CD14-positive monocyte (primary cell): ENCODE results near the gene ABHD11. TPM values are rescaled to one million over a fixed set of nuclear protein-coding genes. Genes with fewer than 3 reads are reported as not detected.
A peak's percentile ranks its signal among the peaks of the same experiment; 100 is the strongest.

Experiments
- DNase-seq, 3 donors: peaks; one replicate each; pipeline ENCODE4 v3.0.0-alpha.2; 2011 to 2022
- H2AFZ ChIP-seq: 2 replicates; pipeline ENCODE4 v1.6.0; 2012; ENCODE audit warnings: mild to moderate bottlenecking, low read depth, low read length, inconsistent platforms; ENCODE audit not compliant: insufficient read depth, poor library complexity, severe bottlenecking
- H3K27ac ChIP-seq, 2 donors: 1 replicate in 1 of 2; 2 replicates in 1 of 2; pipeline ENCODE4 v1.5.1; 2012 to 2013; ENCODE audit warnings: low read length in 2 of 2, control low read depth in 1 of 2, inconsistent platforms in 1 of 2, low read depth in 1 of 2, mild to moderate bottlenecking in 1 of 2
- H3K27me3 ChIP-seq, 2 donors: one replicate each; pipeline versions ENCODE4 v1.6.0 to v1.6.1; 2011 to 2013; ENCODE audit warnings: low read length in 2 of 2; ENCODE audit not compliant: control insufficient read depth in 2 of 2, insufficient read depth in 2 of 2
- H3K36me3 ChIP-seq, 2 donors: replicated peaks in 1 of 2; 1 replicate in 1 of 2; 2 replicates in 1 of 2; pipeline versions ENCODE4 v1.5.1 to v1.6.1; 2012 to 2013; ENCODE audit warnings: low read length in 2 of 2, control low read depth in 1 of 2, inconsistent platforms in 1 of 2, mild to moderate bottlenecking in 1 of 2; ENCODE audit not compliant: insufficient read depth in 2 of 2, control insufficient read depth in 1 of 2
- H3K4me1 ChIP-seq, 2 donors: 1 replicate in 1 of 2; 2 replicates in 1 of 2; pipeline versions ENCODE4 v1.5.1 to v1.6.1; 2012 to 2013; ENCODE audit warnings: low read length in 2 of 2, control low read depth in 1 of 2, inconsistent platforms in 1 of 2, mild to moderate bottlenecking in 1 of 2, moderate library complexity in 1 of 2; ENCODE audit not compliant: insufficient read depth in 2 of 2, control insufficient read depth in 1 of 2
- H3K4me2 ChIP-seq: replicated peaks from 2 replicates; pipeline ENCODE3; 2012; ENCODE audit warnings: low read length, moderate library complexity, mild to moderate bottlenecking; ENCODE audit not compliant: poor library complexity, severe bottlenecking; ENCODE audit errors: extremely low read depth
- H3K4me3 ChIP-seq, 3 experiments: fragments of 200-600 bp in 1 of 3; sonication (generic) in 1 of 3; replicated peaks in 1 of 3; 1 replicate in 2 of 3; 2 replicates in 1 of 3; pipeline ENCODE4 v1.5.1; 2011 to 2013; ENCODE audit warnings: low read length in 3 of 3, mild to moderate bottlenecking in 3 of 3, control low read depth in 2 of 3, low read depth in 2 of 3, inconsistent platforms in 1 of 3, moderate library complexity in 1 of 3
- H3K79me2 ChIP-seq: 2 replicates; pipeline ENCODE4 v1.6.0; 2012; ENCODE audit warnings: mild to moderate bottlenecking, control low read depth, inconsistent platforms, low read length, moderate library complexity; ENCODE audit not compliant: insufficient read depth
- H3K9ac ChIP-seq: 2 replicates; pipeline ENCODE4 v1.6.0; 2017; ENCODE audit warnings: low read length, mild to moderate bottlenecking; ENCODE audit not compliant: insufficient read depth, poor library complexity, severe bottlenecking
- H3K9me3 ChIP-seq, 2 donors: replicated peaks in 1 of 2; 1 replicate in 1 of 2; 2 replicates in 1 of 2; pipeline versions ENCODE4 v1.5.1 to v1.6.1; 2012 to 2013; ENCODE audit warnings: low read length in 2 of 2, control low read depth in 1 of 2; ENCODE audit not compliant: control insufficient read depth in 1 of 2, insufficient read depth in 1 of 2
- H4K20me1 ChIP-seq: 2 replicates; pipeline ENCODE4 v1.6.0; 2012; ENCODE audit warnings: mild to moderate bottlenecking, low read length, control low read depth, moderate library complexity; ENCODE audit not compliant: insufficient read depth
- H3K27ac Mint-ChIP-seq, 7 donors: one replicate each; pipeline ENCODE4 v1.8.0; 2020; ENCODE audit warnings: mild to moderate bottlenecking in 7 of 7, mixed read lengths in 7 of 7, moderate library complexity in 6 of 7, inconsistent platforms in 2 of 7
- H3K27me3 Mint-ChIP-seq, 3 donors: one replicate each; pipeline ENCODE4 v1.8.0; 2021 to 2022; ENCODE audit warnings: low read depth in 3 of 3, mild to moderate bottlenecking in 3 of 3, mixed read lengths in 3 of 3, moderate library complexity in 3 of 3, inconsistent platforms in 1 of 3
- H3K36me3 Mint-ChIP-seq, 2 donors: one replicate each; pipeline ENCODE4 v1.8.0; 2020; ENCODE audit warnings: mixed read lengths in 2 of 2, inconsistent platforms in 1 of 2, mild to moderate bottlenecking in 1 of 2
- H3K4me1 Mint-ChIP-seq: one replicate; pipeline ENCODE4 v1.8.0; 2020; ENCODE audit warnings: mild to moderate bottlenecking, mixed read lengths
- H3K4me3 Mint-ChIP-seq, 2 donors: one replicate each; pipeline ENCODE4 v1.8.0; 2020; ENCODE audit warnings: mild to moderate bottlenecking in 2 of 2, mixed read lengths in 2 of 2, moderate library complexity in 1 of 2
- H3K9me3 Mint-ChIP-seq, 7 donors: one replicate each; pipeline ENCODE4 v1.8.0; 2020 to 2022; ENCODE audit warnings: mixed read lengths in 7 of 7, mild to moderate bottlenecking in 6 of 7, moderate library complexity in 6 of 7, inconsistent platforms in 2 of 7
- CTCF ChIP-seq: fragments of 200-600 bp; IDR thresholded peaks from one replicate; pipeline ENCODE4 v1.8.0; 2022; ENCODE audit warnings: antibody characterized with exemption, mild to moderate bottlenecking
- WGBS: methylation state at CpG from one replicate; pipeline ENCODE4 v1.1.5; 2013; ENCODE audit warnings: missing lambda C conversion rate; ENCODE audit not compliant: insufficient coverage; 5-methylcytosine and 5-hydroxymethylcytosine counted together
- intact Hi-C, 2 donors: fragments of 100-400 bp; cut with micrococcal nuclease; formaldehyde crosslinking; loops; one replicate each; pipeline versions ENCODE4 v1.15.0 to v1.15.1; 2023
- polyA plus RNA-seq, 3 donors: library from polyadenylated mRNA; depleted of rRNA in 1 of 3; unstranded in 2 of 3; stranded (reverse) in 1 of 3; fragments of 300-500 nt in 2 of 3; fragments of >200 nt in 1 of 3; fragmentation: Illumina TruSeq in 2 of 3; gene quantifications; 1 replicate in 2 of 3; 2 replicates in 1 of 3; pipeline ENCODE4 v1.2.3, GENCODE V29; 2012 to 2021
- small RNA-seq: library from RNA; depleted of rRNA; stranded (forward); fragments of <200 nt; gene quantifications from one replicate; pipeline ENCODE3, GENCODE V24; 2012; ENCODE audit warnings: low read depth; ENCODE audit not compliant: insufficient read length

The ABHD11 gene
- polyA plus RNA-seq, 3 donors: 20.3 to 23.5 (median 22.1) TPM

- DNase-seq: no peak
- Histone ChIP-seq H3K79me2 (peaks cover under 1% of the 10 kb centered on the region), H3K4me1 (peaks cover 0 to 5% of the 10 kb centered on the region in 2 donors), H3K27ac (no peak overlapping the region), H3K27me3 (no peaks in the 10 kb centered on the region), H3K9me3 (no peaks in the 10 kb centered on the region), H3K9ac (no peak overlapping the region), H3K36me3 (peaks cover 63 to 96% of the 10 kb centered on the region in 2 donors), H3K4me2 (no peak overlapping the region), H3K4me3 (no peak overlapping the region), H4K20me1 (peaks cover 15% of the 10 kb centered on the region), H2AFZ (no peak overlapping the region)
- Mint-ChIP-seq H3K4me3 (no peak overlapping the region), H3K27ac (no peak overlapping the region), H3K27me3 (peaks cover 0 to 3% (median 0%) of the 10 kb centered on the region in 3 donors), H3K4me1 (peaks cover 9% of the 10 kb centered on the region), H3K36me3 (peaks cover 82 to 92% of the 10 kb centered on the region in 2 donors), H3K9me3 (peaks cover 0 to 2% (median 0%) of the 10 kb centered on the region in 7 donors)
- intact Hi-C loops: no loop called here
- TF ChIP-seq CTCF: no peak
- WGBS: 88% methylated on average over 5 of the region's 7 CpGs
Observed at GRCh38 chr7:73690646-73691045, 48.0 kb downstream of the ABHD11 start.

- H3K9me3 Mint-ChIP-seq: peaks cover 0 to 2% (median 0%) of the 10 kb centered on the region in 7 donors
- no peak overlapping the region for H2AFZ ChIP-seq
- no peaks in the 10 kb centered on the region for H3K27me3 ChIP-seq
- H3K4me2 ChIP-seq: no peak overlapping the region
- peaks cover 18% of the 10 kb centered on the region for H4K20me1 ChIP-seq
- no peak overlapping the region for H3K4me3 Mint-ChIP-seq
- H3K27me3 Mint-ChIP-seq: peaks cover 0 to 1% (median 0%) of the 10 kb centered on the region in 3 donors
- no peak overlapping the region for H3K27ac ChIP-seq
- peak overlapping the region in 1 of 7 donors; percentile 16 for H3K27ac Mint-ChIP-seq
- no peak overlapping the region for H3K9ac ChIP-seq
- H3K4me1 ChIP-seq: peaks cover 9 to 12% of the 10 kb centered on the region in 2 donors
- no peak for DNase-seq
- H3K4me1 Mint-ChIP-seq: peaks cover 12% of the 10 kb centered on the region
- H3K36me3 Mint-ChIP-seq: peaks cover 61 to 73% of the 10 kb centered on the region in 2 donors
- no peaks in the 10 kb centered on the region for H3K9me3 ChIP-seq
- no peak overlapping the region for H3K4me3 ChIP-seq
- 100% methylated on average over 1 of the region's 8 CpGs for WGBS
- H3K36me3 ChIP-seq: peaks cover 43 to 74% of the 10 kb centered on the region in 2 donors
- peaks cover 23% of the 10 kb centered on the region for H3K79me2 ChIP-seq
- intact Hi-C loops: loop anchor here in 1 of 2 donors (5.0 to 10.0 kb wide), 2 partner anchors 39 to 763 kb away; partner anchors contain the start of gene POM121
- no peak for TF ChIP-seq CTCF
Observed at GRCh38 chr7:73688288-73688687, 50.3 kb downstream of the ABHD11 start.

Small RNAs within 50 kb of the gene (small RNA-seq; reads per million reads assigned to genes)
- gene MIR4284: not detected
- gene RN7SL265P: not detected

Other genes with a start within 250 kb of the ABHD11 start
- gene BAZ1B, start 216.5 kb downstream of the ABHD11 start, polyA plus RNA-seq: 10 to 100 TPM in 1 of 3 donors, 1 to 10 TPM in 2; 2.5 to 12.1 (median 5.0) TPM
- 10 to 100 TPM; 53.5 to 73.8 (median 68.7) TPM for gene BCL7B, start 181.1 kb downstream of the ABHD11 start, polyA plus RNA-seq
- 10 to 100 TPM; 10.4 to 40.1 (median 26.2) TPM for gene TBL2, start 160.2 kb downstream of the ABHD11 start, polyA plus RNA-seq
- under 1 TPM in 2 of 3 donors, not detected in 1; 0.15 to 0.24 TPM for gene MLXIPL, start 114.3 kb downstream of the ABHD11 start, polyA plus RNA-seq
- not detected for gene VPS37D, start 71.0 kb downstream of the ABHD11 start, polyA plus RNA-seq
- gene DNAJC30, start 55.3 kb downstream of the ABHD11 start, polyA plus RNA-seq: 1 to 10 TPM; 2.4 to 5.2 (median 3.2) TPM
- gene BUD23, start 55.2 kb downstream of the ABHD11 start, polyA plus RNA-seq: 10 to 100 TPM; 44.5 to 51.9 (median 51.1) TPM
- gene STX1A, start 19.1 kb downstream of the ABHD11 start, polyA plus RNA-seq: 1 to 10 TPM in 1 of 3 donors, under 1 TPM in 2; 0.27 to 2.7 (median 0.37) TPM
- not detected for gene CLDN3, start 31.5 kb upstream of the ABHD11 start, polyA plus RNA-seq
- under 1 TPM in 1 of 3 donors, not detected in 2; 0.01 TPM for gene CLDN4, start 92.2 kb upstream of the ABHD11 start, polyA plus RNA-seq
- 1 to 10 TPM; 1.1 to 2.1 (median 1.2) TPM for gene METTL27, start 103.7 kb upstream of the ABHD11 start, polyA plus RNA-seq
- not detected for gene TMEM270, start 122.4 kb upstream of the ABHD11 start, polyA plus RNA-seq